Measurements from ENCODE around the gene KCND3. TPM values are rescaled to one million over a fixed set of nuclear protein-coding genes. Genes with fewer than 3 reads are reported as not detected.

KCND3 gene
- total RNA-seq: not detected

GRCh38 chr1:111989531-111990025, at the start of gene KCND3:
TSS of gene KCND3 (minus strand) at chr1:111989668.

GRCh38 chr1:111755331-111756123, 233.9 kb downstream of the KCND3 start, which contains the start of gene DDX20:
TSS of gene DDX20 (plus strand) at chr1:111755901. CDS start at chr1:111755925, 24 bp downstream.

GRCh38 chr1:111739194-111739924, 250.1 kb downstream of the KCND3 start, which contains the start of gene INKA2:
TSS of gene INKA2 (minus strand) at chr1:111739395. CDS start at chr1:111739242, 153 bp downstream.

Other genes starting within 250 kb of the KCND3 start
- gene DDX20, start 233.8 kb downstream of the KCND3 start, total RNA-seq: 10 to 100 TPM; 12.0 to 14.1 TPM